Effector memory CD4-positive, alpha-beta T cell (primary cell): Measurements from ENCODE around the gene PLXND1.
"Not testable (repeated sequence)": the region's sequence is repeated elsewhere in the genome, so short reads cannot be mapped to it uniquely, and the experiment has no call there.

Experiments
- DNase-seq, 3 donors: peaks; one replicate each; pipeline ENCODE4 v3.0.0-alpha.2; 2020
- H3K27ac ChIP-seq: 2 replicates; pipeline ENCODE4 v1.7.0; 2013; ENCODE audit warnings: mild to moderate bottlenecking, low read length, moderate library complexity; ENCODE audit not compliant: insufficient read depth, poor library complexity, severe bottlenecking
- H3K27me3 ChIP-seq: replicated peaks from 2 replicates; pipeline ENCODE4 v1.7.0; 2013; ENCODE audit warnings: mild to moderate bottlenecking, low read length; ENCODE audit not compliant: insufficient read depth, control insufficient read depth, poor library complexity, severe bottlenecking
- H3K36me3 ChIP-seq: 2 replicates; pipeline ENCODE4 v1.7.0; 2013; ENCODE audit warnings: mild to moderate bottlenecking, low read length, moderate library complexity; ENCODE audit not compliant: control insufficient read depth, insufficient read depth
- H3K4me1 ChIP-seq: 2 replicates; pipeline ENCODE4 v1.7.0; 2013; ENCODE audit warnings: low read length, mild to moderate bottlenecking; ENCODE audit not compliant: control insufficient read depth, insufficient read depth, poor library complexity, severe bottlenecking
- H3K4me3 ChIP-seq: 2 replicates; pipeline ENCODE4 v1.7.0; 2013; ENCODE audit warnings: low read length, low read depth, mild to moderate bottlenecking; ENCODE audit not compliant: insufficient read depth, poor library complexity, severe bottlenecking
- H3K9me3 ChIP-seq: 2 replicates; pipeline ENCODE4 v1.7.0; 2013; ENCODE audit warnings: mild to moderate bottlenecking, low read length, moderate library complexity; ENCODE audit not compliant: control insufficient read depth

The PLXND1 gene

GRCh38 chr3:129515108-129515820, 91.2 kb downstream of the PLXND1 start:
- not testable (repeated sequence) for H3K9me3 ChIP-seq, H3K4me3 ChIP-seq, H3K27me3 ChIP-seq, H3K36me3 ChIP-seq, DNase-seq, H3K27ac ChIP-seq, H3K4me1 ChIP-seq

GRCh38 chr3:129514563-129514962, 91.9 kb downstream of the PLXND1 start:
- H3K4me1 ChIP-seq = no peaks in the 10 kb centered on the region
- DNase-seq = no peak
- H3K36me3 ChIP-seq = no peaks in the 10 kb centered on the region
- H3K27me3 ChIP-seq = no peaks in the 10 kb centered on the region
- H3K27ac ChIP-seq = no peak overlapping the region
- no peak overlapping the region for H3K4me3 ChIP-seq
- H3K9me3 ChIP-seq = no peaks in the 10 kb centered on the region

GRCh38 chr3:129514110-129514509, 92.4 kb downstream of the PLXND1 start:
- Histone ChIP-seq H3K36me3 (no peaks in the 10 kb centered on the region), H3K4me3 (no peak overlapping the region), H3K9me3 (no peaks in the 10 kb centered on the region)

GRCh38 chr3:129513705-129514104, 92.8 kb downstream of the PLXND1 start:
- no peak overlapping the region for H3K27ac ChIP-seq
- DNase-seq = no peak
- H3K4me3 ChIP-seq = no peak overlapping the region
- no peaks in the 10 kb centered on the region for H3K9me3 ChIP-seq
- no peaks in the 10 kb centered on the region for H3K36me3 ChIP-seq
- H3K27me3 ChIP-seq = no peaks in the 10 kb centered on the region
- H3K4me1 ChIP-seq = no peaks in the 10 kb centered on the region

More at GRCh38 chr3:129514110-129514509, 92.4 kb downstream of the PLXND1 start:
- H3K27ac ChIP-seq = no peak overlapping the region
- H3K27me3 ChIP-seq = no peaks in the 10 kb centered on the region
- no peaks in the 10 kb centered on the region for H3K4me1 ChIP-seq
- DNase-seq = no peak

- Histone ChIP-seq H3K4me3 (no peak overlapping the region), H3K27ac (no peak overlapping the region), H3K27me3 (no peaks in the 10 kb centered on the region), H3K36me3 (no peaks in the 10 kb centered on the region), H3K9me3 (no peaks in the 10 kb centered on the region), H3K4me1 (no peaks in the 10 kb centered on the region)
- no peak for DNase-seq
These were observed 93.9 kb downstream of the PLXND1 start for GRCh38 chr3:129512595-129512994.

GRCh38 chr3:129507181-129507831, 99.2 kb downstream of the PLXND1 start:
- Histone ChIP-seq H3K4me1 (no peaks in the 10 kb centered on the region), H3K36me3 (no peaks in the 10 kb centered on the region), H3K4me3 (no peak overlapping the region), H3K9me3 (no peaks in the 10 kb centered on the region), H3K27me3 (no peaks in the 10 kb centered on the region), H3K27ac (no peak overlapping the region)
- DNase-seq = no peak

- DNase-seq = no peak
- H3K9me3 ChIP-seq = no peaks in the 10 kb centered on the region
- no peaks in the 10 kb centered on the region for H3K4me1 ChIP-seq
- H3K27ac ChIP-seq = no peak overlapping the region
- H3K27me3 ChIP-seq = no peaks in the 10 kb centered on the region
- no peaks in the 10 kb centered on the region for H3K36me3 ChIP-seq
- H3K4me3 ChIP-seq = no peak overlapping the region
These were observed 100.2 kb downstream of the PLXND1 start for GRCh38 chr3:129506231-129506742.

GRCh38 chr3:129505341-129505740, 101.1 kb downstream of the PLXND1 start:
- H3K4me1 ChIP-seq = no peaks in the 10 kb centered on the region
- no peaks in the 10 kb centered on the region for H3K36me3 ChIP-seq
- H3K27ac ChIP-seq = no peak overlapping the region
- no peaks in the 10 kb centered on the region for H3K9me3 ChIP-seq
- DNase-seq = no peak
- no peaks in the 10 kb centered on the region for H3K27me3 ChIP-seq
- no peak overlapping the region for H3K4me3 ChIP-seq
